NCI-H345 treated with DMSO at 0.1 percent for 48 hours (cell line): ENCODE results near the gene MBD3L2B.
"Not testable (repeated sequence)": the region's sequence is repeated elsewhere in the genome, so short reads cannot be mapped to it uniquely, and the experiment has no call there.

ENCODE experiments used
- DNase-seq: peaks from one replicate; lab custom pipeline; 2025; ENCODE audit not compliant: unreplicated experiment; lab: John Stamatoyannopoulos, UW

Gene MBD3L2B

GRCh38 chr19:7021331-7021730 is at the start of gene MBD3L2B:
MBD3L2B (minus strand) TSS chr19:7021431; CDS start chr19:7021397, 34 bp downstream.
- DNase-seq, result not testable (repeated sequence)

- no peak for DNase-seq
Measured at GRCh38 chr19:7069904-7070226, 48.6 kb upstream of the MBD3L2B start.

GRCh38 chr19:7069042-7069903 is 48.0 kb upstream of the MBD3L2B start, which contains the start of gene ZNF557:
ZNF557 (plus strand) TSS chr19:7069703; CDS start chr19:7075075, 5,372 bp downstream.
- DNase-seq, result peak; percentile 81

- no peak for DNase-seq
Measured at GRCh38 chr19:7068599-7068998, 47.4 kb upstream of the MBD3L2B start.

GRCh38 chr19:7067716-7068115 is 46.5 kb upstream of the MBD3L2B start:
- DNase-seq, result no peak

GRCh38 chr19:7067122-7067521 is 45.9 kb upstream of the MBD3L2B start:
- not testable (repeated sequence) for DNase-seq

GRCh38 chr19:7063764-7064418 is 42.7 kb upstream of the MBD3L2B start:
- no peak for DNase-seq

- DNase-seq, result no peak
Measured at GRCh38 chr19:7063339-7063738, 42.1 kb upstream of the MBD3L2B start.

GRCh38 chr19:7059977-7060376 is 38.7 kb upstream of the MBD3L2B start:
- not testable (repeated sequence) for DNase-seq

GRCh38 chr19:7058576-7058975 is 37.3 kb upstream of the MBD3L2B start, which contains the start of gene MBD3L3:
MBD3L3 (minus strand) TSS chr19:7058676; CDS start chr19:7058605, 71 bp downstream.
- not testable (repeated sequence) for DNase-seq

GRCh38 chr19:7056371-7056770 is 35.1 kb upstream of the MBD3L2B start:
- not testable (repeated sequence) for DNase-seq

GRCh38 chr19:7055679-7056078 is 34.4 kb upstream of the MBD3L2B start:
- DNase-seq, result not testable (repeated sequence)

GRCh38 chr19:7054635-7055368 is 33.6 kb upstream of the MBD3L2B start:
- not testable (repeated sequence) for DNase-seq

- DNase-seq, result not testable (repeated sequence)
Measured at GRCh38 chr19:7052896-7053295, 31.7 kb upstream of the MBD3L2B start.

GRCh38 chr19:7051421-7051820 is 30.2 kb upstream of the MBD3L2B start:
- not testable (repeated sequence) for DNase-seq

GRCh38 chr19:7049021-7049420 is 27.8 kb upstream of the MBD3L2B start, which contains the start of gene MBD3L2:
MBD3L2 (plus strand) TSS chr19:7049321; CDS start chr19:7049374, 53 bp downstream.
- DNase-seq, result not testable (repeated sequence)

- DNase-seq, result not testable (repeated sequence)
Measured at GRCh38 chr19:7041563-7041962, 20.3 kb upstream of the MBD3L2B start.

- DNase-seq, result not testable (repeated sequence)
Measured at GRCh38 chr19:7040079-7040478, 18.8 kb upstream of the MBD3L2B start, which contains the start of gene MBD3L4. MBD3L4 (minus strand) TSS chr19:7040179; CDS start chr19:7040144, 35 bp downstream.

GRCh38 chr19:7030278-7030677 is 9.0 kb upstream of the MBD3L2B start, which contains the start of gene MBD3L5:
MBD3L5 (plus strand) TSS chr19:7030578; CDS start chr19:7030612, 34 bp downstream.
- DNase-seq, result not testable (repeated sequence)

GRCh38 chr19:7028790-7029189 is 7.6 kb upstream of the MBD3L2B start:
- DNase-seq, result not testable (repeated sequence)

- DNase-seq, result no peak
Measured at GRCh38 chr19:7018828-7019227, 2.4 kb downstream of the MBD3L2B start.
